Heart left ventricle (tissue), 13 donors: ENCODE measurements around the gene RAB22A.

Experiments
- POLR2A ChIP-seq, 2 donors: fragments of 450-650 bp; IDR thresholded peaks; one replicate each; pipeline ENCODE4 v1.6.1; 2017; ENCODE audit warnings: antibody characterized with exemption in 2 of 2, mild to moderate bottlenecking in 2 of 2, moderate library complexity in 2 of 2
- TF ChIP-seq, protein P1 (sequence below), 12 donors: fragments of 200-600 bp; sonication (generic) in 4 of 12; IDR thresholded peaks; one replicate each; pipeline versions ENCODE4 v1.5.0 to v1.8.0; 2018 to 2022; ENCODE audit warnings: antibody characterized with exemption in 12 of 12, mild to moderate bottlenecking in 5 of 12
- donor health status: ischemic (EF 13 %, LVEDD 7.1; RV severe dilation, severe dysfunction).
- donor health status: DM: no; HTN: yes; CAD: no.
- donor health status: DM: no; HTN: no; CAD: no.
- donor health status: ischemic (EF 25% LVEDD 6.9; RV normal size, moderate dysfunction).
- donor health status: ischemic (EF 25% LVEDD 5.7; RV mildly dilated, moderate dysfunction).
- donor health status: ischemic (EF 35%, LVEDD 5.7; RV mildly dilated, moderate dysfunction).
- donor health status: nonischemic (EF 11% LVEDD 7.7; RV severe dilation, severe dysfunction).
- donor health status: DM: yes; HTN: yes; CAD: no.
- donor health status: PGD.
- donor health status: ischemic (EF 29% LVEDD 5.4; RV normal size, mild dysfunction).
- donor health status: nonischemic (EF 23%, LVEDD 6.1; RV moderate dilation, normal function).

DNA sequence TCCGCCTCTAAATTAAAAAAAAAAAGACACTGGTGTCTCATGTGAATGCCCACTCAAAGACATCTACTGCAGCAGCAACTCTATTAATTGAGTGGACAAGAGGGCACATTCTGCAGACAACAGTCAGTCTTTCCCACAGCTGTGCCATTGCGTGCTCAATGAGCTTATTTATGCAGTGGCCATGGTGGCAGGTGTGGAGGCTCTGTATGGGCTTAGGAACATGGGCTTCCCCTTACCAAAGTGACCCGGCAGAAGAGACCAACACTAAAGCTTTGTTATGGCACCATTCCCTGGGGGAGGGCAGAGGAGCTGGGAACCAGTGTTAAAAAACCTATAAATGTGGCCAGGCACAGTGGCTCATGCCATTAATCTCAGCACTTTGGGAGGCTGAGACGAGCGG is 75.3 kb downstream of the RAB22A start:
- TF ChIP-seq, protein P1, sequence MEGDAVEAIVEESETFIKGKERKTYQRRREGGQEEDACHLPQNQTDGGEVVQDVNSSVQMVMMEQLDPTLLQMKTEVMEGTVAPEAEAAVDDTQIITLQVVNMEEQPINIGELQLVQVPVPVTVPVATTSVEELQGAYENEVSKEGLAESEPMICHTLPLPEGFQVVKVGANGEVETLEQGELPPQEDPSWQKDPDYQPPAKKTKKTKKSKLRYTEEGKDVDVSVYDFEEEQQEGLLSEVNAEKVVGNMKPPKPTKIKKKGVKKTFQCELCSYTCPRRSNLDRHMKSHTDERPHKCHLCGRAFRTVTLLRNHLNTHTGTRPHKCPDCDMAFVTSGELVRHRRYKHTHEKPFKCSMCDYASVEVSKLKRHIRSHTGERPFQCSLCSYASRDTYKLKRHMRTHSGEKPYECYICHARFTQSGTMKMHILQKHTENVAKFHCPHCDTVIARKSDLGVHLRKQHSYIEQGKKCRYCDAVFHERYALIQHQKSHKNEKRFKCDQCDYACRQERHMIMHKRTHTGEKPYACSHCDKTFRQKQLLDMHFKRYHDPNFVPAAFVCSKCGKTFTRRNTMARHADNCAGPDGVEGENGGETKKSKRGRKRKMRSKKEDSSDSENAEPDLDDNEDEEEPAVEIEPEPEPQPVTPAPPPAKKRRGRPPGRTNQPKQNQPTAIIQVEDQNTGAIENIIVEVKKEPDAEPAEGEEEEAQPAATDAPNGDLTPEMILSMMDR (IDR thresholded peaks at IDR 0.05) = no peak
- no peak for TF ChIP-seq POLR2A (IDR thresholded peaks at IDR 0.05)
